Endothelial cell of umbilical vein (primary cell): ENCODE results near the gene PPP1R12C. TPM values are rescaled to one million over a fixed set of nuclear protein-coding genes. Genes with fewer than 3 reads are reported as not detected.

Experiments used
- BruUV-seq: library from RNA; stranded (reverse); fragments of 400-500 nt; replicated peaks from 2 replicates; lab custom pipeline; 2021; lab: Mats Ljungman, UMichigan
- CTCF ChIA-PET: fragments of 300-600, 350-600 bp; sonication (Branson Sonifier 250); formaldehyde crosslinking; loops from one replicate; lab custom pipeline; 2021; ENCODE audit warnings: antibody characterized with exemption, inconsistent platforms; lab: Charles Lee
- POLR2A ChIA-PET: fragments of 300-600, 350-600 bp; sonication (Branson Sonifier 250); formaldehyde crosslinking; loops from one replicate; lab custom pipeline; 2021; ENCODE audit warnings: antibody characterized with exemption, inconsistent platforms; lab: Charles Lee
- DNase-seq: peaks from one replicate; pipeline ENCODE4 v3.0.0-alpha.2; 2011; ENCODE audit warnings: low read depth, low spot score
- FAIRE-seq: peaks from 2 replicates; lab custom pipeline; 2011; peaks lifted over from hg19 to GRCh38; lab: Jason Lieb, UNC
- H2AFZ ChIP-seq: 2 replicates; pipeline ENCODE4 v1.6.0; 2012; ENCODE audit warnings: low read depth, low read length, control low read depth, inconsistent platforms
- H3K27ac ChIP-seq: 2 replicates; pipeline ENCODE4 v1.5.1; 2011; ENCODE audit warnings: low read depth, mild to moderate bottlenecking, control low read depth, low read length, moderate library complexity; ENCODE audit not compliant: insufficient read depth
- H3K27me3 ChIP-seq, 2 experiments: 2 replicates each; pipeline versions ENCODE4 v1.6.0 to v1.6.1; 2011; ENCODE audit warnings: low read length in 2 of 2, mixed read lengths in 1 of 2; ENCODE audit not compliant: control insufficient read depth in 2 of 2, insufficient read depth in 2 of 2
- H3K36me3 ChIP-seq, 2 experiments: 2 replicates in 1 of 2; 3 replicates in 1 of 2; pipeline ENCODE4 v1.5.1; 2011; ENCODE audit warnings: low read length in 2 of 2, mild to moderate bottlenecking in 1 of 2, moderate library complexity in 1 of 2; ENCODE audit not compliant: control insufficient read depth in 2 of 2, insufficient read depth in 2 of 2; ENCODE audit errors: extremely low read depth in 1 of 2
- H3K4me1 ChIP-seq: 3 replicates; pipeline ENCODE4 v1.5.1; 2011; ENCODE audit warnings: mild to moderate bottlenecking, low read length; ENCODE audit not compliant: control insufficient read depth, insufficient read depth; ENCODE audit errors: extremely low read depth
- H3K4me2 ChIP-seq: 2 replicates; pipeline ENCODE4 v1.6.1; 2011; ENCODE audit warnings: low read length, control low read depth, mixed read lengths; ENCODE audit not compliant: insufficient read depth
- H3K4me3 ChIP-seq, 3 experiments: fragments of 200-600 bp in 1 of 3; sonication (generic), shearing (Covaris generic) in 1 of 3; replicated peaks in 1 of 3; 2 replicates each; pipeline ENCODE4 v1.5.1; 2011 to 2016; ENCODE audit warnings: control low read depth in 3 of 3, low read length in 3 of 3, mild to moderate bottlenecking in 2 of 3, inconsistent platforms in 1 of 3, low read depth in 1 of 3, moderate library complexity in 1 of 3; ENCODE audit not compliant: insufficient read depth in 1 of 3
- H3K79me2 ChIP-seq: 2 replicates; pipeline ENCODE4 v1.6.0; 2012; ENCODE audit warnings: low read length, inconsistent platforms; ENCODE audit not compliant: control insufficient read depth, insufficient read depth
- H3K9ac ChIP-seq: replicated peaks from 2 replicates; pipeline ENCODE3; 2011; ENCODE audit warnings: low read length, control low read depth; ENCODE audit not compliant: insufficient read depth; ENCODE audit errors: extremely low read depth
- H3K9me1 ChIP-seq: replicated peaks from 3 replicates; pipeline ENCODE4 v1.6.0; 2011; ENCODE audit warnings: mild to moderate bottlenecking, low read length; ENCODE audit not compliant: control insufficient read depth, insufficient read depth; ENCODE audit errors: extremely low read depth
- H3K9me3 ChIP-seq: replicated peaks from 2 replicates; pipeline ENCODE4 v1.5.1; 2012; ENCODE audit warnings: low read length, inconsistent platforms; ENCODE audit not compliant: control insufficient read depth, insufficient read depth
- H4K20me1 ChIP-seq: replicated peaks from 2 replicates; pipeline ENCODE3; 2011; ENCODE audit warnings: mild to moderate bottlenecking, low read length; ENCODE audit not compliant: control insufficient read depth, insufficient read depth; ENCODE audit errors: extremely low read depth
- EZH2 ChIP-seq: IDR thresholded peaks from 2 replicates; pipeline ENCODE4 v1.6.1; 2012; ENCODE audit warnings: borderline replicate concordance, low read depth, mild to moderate bottlenecking, moderate library complexity, low read length, inconsistent platforms; ENCODE audit not compliant: severe bottlenecking
- FOS ChIP-seq: IDR thresholded peaks from 2 replicates; pipeline ENCODE4 v1.6.1; 2011; ENCODE audit warnings: mild to moderate bottlenecking, low read length, moderate library complexity, borderline replicate concordance; ENCODE audit not compliant: insufficient read depth
- GATA2 ChIP-seq: IDR thresholded peaks from 2 replicates; pipeline ENCODE4 v1.7.0; 2011; ENCODE audit warnings: low read depth, mild to moderate bottlenecking, moderate library complexity, mixed read lengths, low read length; ENCODE audit not compliant: insufficient read length, insufficient read depth
- JUN ChIP-seq: IDR thresholded peaks from 2 replicates; pipeline ENCODE4 v1.6.1; 2011; ENCODE audit warnings: borderline replicate concordance, low read depth; ENCODE audit not compliant: insufficient read length, insufficient read depth
- MYC ChIP-seq: IDR thresholded peaks from one replicate; pipeline ENCODE4 v1.6.1; 2011; ENCODE audit warnings: mild to moderate bottlenecking, low read depth, low read length
- POLR2A ChIP-seq: IDR thresholded peaks from 2 replicates; pipeline ENCODE4 v1.6.1; 2012; ENCODE audit warnings: low read depth, mild to moderate bottlenecking, control low read depth, low read length
- POLR2AphosphoS5 ChIP-seq: IDR thresholded peaks from 2 replicates; pipeline ENCODE4 v1.6.1; 2012; ENCODE audit warnings: low read depth, mild to moderate bottlenecking, control low read depth, low read length, moderate library complexity; ENCODE audit not compliant: insufficient read depth
- dilution Hi-C: fragments of 300-500 bp; cut with MboI; formaldehyde crosslinking; loops from one replicate; pipeline ENCODE4 v1.15.0; 2019; ENCODE audit warnings: low sequenced_read_pairs; ENCODE audit not compliant: extremely low pct_ligation_motif_present
- intact Hi-C: fragments of 100-400 bp; cut with micrococcal nuclease; formaldehyde crosslinking; loops from one replicate; pipeline ENCODE4 v1.10.0; 2022
- polyA plus RNA-seq, 4 experiments: library from polyadenylated mRNA; depleted of rRNA in 3 of 4; stranded (reverse) in 3 of 4; unstranded in 1 of 4; fragments of >200 nt; gene quantifications; 2 replicates each; pipeline versions ENCODE4 v1.2.1 to v1.2.3, GENCODE V29; 2011 to 2012; ENCODE audit warnings: missing spikeins in 1 of 4
- total RNA-seq: library from RNA; stranded (reverse); gene quantifications from 2 replicates; pipeline ENCODE4 v1.2.3, GENCODE V29; 2021
- TF ChIP-seq, protein P1 (sequence below): IDR thresholded peaks from 2 replicates; pipeline ENCODE4 v1.6.1; 2011; ENCODE audit not compliant: insufficient read depth, insufficient read length
- TF ChIP-seq, protein P2 (sequence below), 2 donors: IDR thresholded peaks; 1 replicate in 1 of 2; 2 replicates in 1 of 2; pipeline ENCODE4 v1.5.1; 2011; ENCODE audit warnings: low read length in 2 of 2, mild to moderate bottlenecking in 2 of 2, moderate library complexity in 2 of 2, control low read depth in 1 of 2, inconsistent platforms in 1 of 2, low read depth in 1 of 2; ENCODE audit not compliant: insufficient read depth in 1 of 2; ENCODE audit errors: extremely low read depth in 1 of 2

Gene PPP1R12C
- total and polyA plus RNA-seq, 2 donors (not counting 3 experiments of a cell fraction or from before 2014, with no cell fraction given), result 69.5 to 149 TPM

DNA sequence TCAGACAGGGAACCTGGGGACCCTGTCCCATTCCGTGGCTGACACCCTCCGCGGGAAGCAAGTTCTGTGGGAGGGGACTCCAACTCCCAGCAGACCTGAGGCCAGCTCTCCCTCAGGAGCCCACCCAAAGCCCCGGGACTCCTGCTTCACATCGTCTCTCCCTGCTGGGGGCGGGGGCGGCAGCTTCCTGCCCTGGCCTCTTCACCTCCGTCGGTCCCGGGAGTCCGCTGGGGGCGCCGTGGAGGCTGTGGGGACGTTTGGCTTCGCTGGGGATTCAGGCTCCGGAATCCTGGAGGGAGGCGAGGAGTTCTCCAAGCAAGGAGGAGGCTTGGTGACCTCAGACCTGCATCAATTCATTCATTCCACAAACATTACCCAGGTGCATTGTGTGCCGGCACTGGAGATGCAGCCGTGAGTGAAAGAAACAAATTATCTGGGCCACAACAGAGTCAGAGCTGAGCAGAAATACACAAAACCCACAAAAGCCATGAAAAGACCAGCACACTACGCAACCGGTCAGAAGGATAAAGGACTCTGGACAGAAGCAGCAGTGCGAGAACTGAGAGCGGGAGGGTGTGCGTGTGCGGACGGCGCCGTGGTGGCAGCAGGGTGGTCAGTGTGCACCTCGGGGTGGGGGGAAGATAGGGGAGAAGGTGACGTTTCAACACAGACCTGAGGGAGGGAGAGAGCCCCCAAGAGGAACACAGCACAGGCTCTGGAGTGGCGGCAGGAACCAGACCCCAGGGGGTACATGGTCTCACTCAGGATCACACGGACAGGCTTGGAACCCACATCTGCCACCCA is 22.8 kb downstream of the PPP1R12C start:
- H3K4me3 ChIP-seq, result no peak overlapping the region
- no peaks in the 10 kb centered on the region for H3K79me2 ChIP-seq
- CTCF ChIA-PET, result no interaction called here
- no peak for TF ChIP-seq POLR2A
- TF ChIP-seq JUN, result no peak
- no peak for TF ChIP-seq GATA2
- TF ChIP-seq POLR2AphosphoS5, result no peak
- TF ChIP-seq FOS, result no peak
- no peak for TF ChIP-seq MYC
- TF ChIP-seq, protein P1, sequence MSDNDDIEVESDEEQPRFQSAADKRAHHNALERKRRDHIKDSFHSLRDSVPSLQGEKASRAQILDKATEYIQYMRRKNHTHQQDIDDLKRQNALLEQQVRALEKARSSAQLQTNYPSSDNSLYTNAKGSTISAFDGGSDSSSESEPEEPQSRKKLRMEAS, result no peak
- no peak for TF ChIP-seq EZH2
- TF ChIP-seq, protein P2, sequence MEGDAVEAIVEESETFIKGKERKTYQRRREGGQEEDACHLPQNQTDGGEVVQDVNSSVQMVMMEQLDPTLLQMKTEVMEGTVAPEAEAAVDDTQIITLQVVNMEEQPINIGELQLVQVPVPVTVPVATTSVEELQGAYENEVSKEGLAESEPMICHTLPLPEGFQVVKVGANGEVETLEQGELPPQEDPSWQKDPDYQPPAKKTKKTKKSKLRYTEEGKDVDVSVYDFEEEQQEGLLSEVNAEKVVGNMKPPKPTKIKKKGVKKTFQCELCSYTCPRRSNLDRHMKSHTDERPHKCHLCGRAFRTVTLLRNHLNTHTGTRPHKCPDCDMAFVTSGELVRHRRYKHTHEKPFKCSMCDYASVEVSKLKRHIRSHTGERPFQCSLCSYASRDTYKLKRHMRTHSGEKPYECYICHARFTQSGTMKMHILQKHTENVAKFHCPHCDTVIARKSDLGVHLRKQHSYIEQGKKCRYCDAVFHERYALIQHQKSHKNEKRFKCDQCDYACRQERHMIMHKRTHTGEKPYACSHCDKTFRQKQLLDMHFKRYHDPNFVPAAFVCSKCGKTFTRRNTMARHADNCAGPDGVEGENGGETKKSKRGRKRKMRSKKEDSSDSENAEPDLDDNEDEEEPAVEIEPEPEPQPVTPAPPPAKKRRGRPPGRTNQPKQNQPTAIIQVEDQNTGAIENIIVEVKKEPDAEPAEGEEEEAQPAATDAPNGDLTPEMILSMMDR (IDR thresholded peaks at IDR 0.05; ENCODE audit: extremely low read depth in 1 of 2, insufficient read depth in 1 of 2, low read depth in 1 of 2, low read length in 2 of 2), result no peak
- no peak overlapping the region for H2AFZ ChIP-seq
- no peaks in the 10 kb centered on the region for H3K27me3 ChIP-seq
- H3K27ac ChIP-seq, result no peak overlapping the region
- BruUV-seq, result no TSS peak
- intact Hi-C loops, result no loop called here
- H3K9ac ChIP-seq, result no peak overlapping the region
- dilution Hi-C loops, result no loop called here
- H3K9me3 ChIP-seq, result no peaks in the 10 kb centered on the region
- POLR2A ChIA-PET, result no interaction called here
- H3K4me1 ChIP-seq, result no peaks in the 10 kb centered on the region
- no peak overlapping the region for H3K4me2 ChIP-seq
- no peaks in the 10 kb centered on the region for H3K9me1 ChIP-seq
- no peaks in the 10 kb centered on the region for H4K20me1 ChIP-seq
- FAIRE-seq, result no peak
- no peak for DNase-seq
- H3K36me3 ChIP-seq, result peaks cover 2 to 33% of the 10 kb centered on the region in 2 experiments
